Measurements from ENCODE around the gene PTPRH. TPM values are rescaled to one million over a fixed set of nuclear protein-coding genes. Genes with fewer than 3 reads are reported as not detected.

The PTPRH gene
- total RNA-seq, 1 donor from 2014 or later: 0.64 TPM

GRCh38 chr19:55153652-55154264, 55.5 kb downstream of the PTPRH start:
- Histone ChIP-seq H3K27me3 (peaks cover 9% of the 10 kb centered on the region), H3K4me1 (no peaks in the 10 kb centered on the region), H3K36me3 (no peaks in the 10 kb centered on the region), H3K9me3 (no peaks in the 10 kb centered on the region), H3K27ac (no peak overlapping the region), H3K4me3 (no peak overlapping the region)
- no peak for DNase-seq (ENCODE audit: low spot score in 2 of 2)
- TF ChIP-seq CTCF (IDR thresholded peaks at IDR 0.05): no peak
- intact Hi-C loops (cut with DNase I): no loop called here

GRCh38 chr19:55152017-55152416, 57.3 kb downstream of the PTPRH start:
- no peak overlapping the region for H3K27ac ChIP-seq
- H3K9me3 ChIP-seq: no peaks in the 10 kb centered on the region
- no peak overlapping the region for H3K4me3 ChIP-seq
- DNase-seq (ENCODE audit: low spot score in 2 of 2): no peak
- intact Hi-C loops (cut with DNase I): no loop called here
- TF ChIP-seq CTCF (IDR thresholded peaks at IDR 0.05): no peak
- H3K27me3 ChIP-seq: peaks cover 11% of the 10 kb centered on the region
- H3K4me1 ChIP-seq: no peaks in the 10 kb centered on the region
- H3K36me3 ChIP-seq: no peaks in the 10 kb centered on the region

- TF ChIP-seq CTCF (IDR thresholded peaks at IDR 0.05): no peak
- no peaks in the 10 kb centered on the region for H3K9me3 ChIP-seq
- peaks cover 12% of the 10 kb centered on the region for H3K27me3 ChIP-seq
- DNase-seq (ENCODE audit: low spot score in 2 of 2): no peak
- H3K27ac ChIP-seq: no peak within 1 kb of the TSS
- intact Hi-C loops (cut with DNase I): no loop called here
- H3K36me3 ChIP-seq: no peaks in the 10 kb centered on the region
- no peaks in the 10 kb centered on the region for H3K4me1 ChIP-seq
- no peak within 1 kb of the TSS for H3K4me3 ChIP-seq
These were observed 60.0 kb downstream of the PTPRH start, which contains the start of gene TNNT1 for GRCh38 chr19:55149078-55150003. TSS of gene TNNT1 (minus strand) at chr19:55149206. CDS start at chr19:55147157, 2,049 bp downstream.

- Histone ChIP-seq H3K4me1 (no peaks in the 10 kb centered on the region), H3K27me3 (peaks cover 12% of the 10 kb centered on the region), H3K36me3 (no peaks in the 10 kb centered on the region), H3K4me3 (no peak overlapping the region), H3K27ac (no peak overlapping the region), H3K9me3 (no peaks in the 10 kb centered on the region)
- TF ChIP-seq CTCF (IDR thresholded peaks at IDR 0.05): no peak
- intact Hi-C loops (cut with DNase I): no loop called here
- no peak for DNase-seq (ENCODE audit: low spot score in 2 of 2)
These were observed 61.6 kb downstream of the PTPRH start for GRCh38 chr19:55147545-55148251.

- no peaks in the 10 kb centered on the region for H3K9me3 ChIP-seq
- no peak overlapping the region for H3K27ac ChIP-seq
- DNase-seq (ENCODE audit: low spot score in 2 of 2): no peak
- peaks cover 0 to under 1% of the 10 kb centered on the region in 2 donors for H3K4me1 ChIP-seq
- no peaks in the 10 kb centered on the region for H3K36me3 ChIP-seq
- intact Hi-C loops (cut with DNase I): no loop called here
- no peak overlapping the region for H3K4me3 ChIP-seq
- H3K27me3 ChIP-seq: peaks cover 12% of the 10 kb centered on the region
- TF ChIP-seq CTCF (IDR thresholded peaks at IDR 0.05): no peak
These were observed 62.5 kb downstream of the PTPRH start for GRCh38 chr19:55146705-55147273.
